ENCODE measurements around the gene OGFR. TPM values are rescaled to one million over a fixed set of nuclear protein-coding genes. Genes with fewer than 3 reads are reported as not detected.

The OGFR gene
- total RNA-seq, 1 donor: 39.1 TPM

- Histone ChIP-seq H4K20me1 (ENCODE audit: insufficient read depth, low read length) (no peaks in the 10 kb centered on the region), H3K4me2 (ENCODE audit: insufficient read depth, low read length) (no peak overlapping the region), H3K36me3 (ENCODE audit: insufficient read depth, low read length) (no peaks in the 10 kb centered on the region), H2AFZ (ENCODE audit: low read length) (no peak overlapping the region), H3K4me1 (ENCODE audit: insufficient read depth, low read length) (peaks cover 3% of the 10 kb centered on the region), H3K27ac (ENCODE audit: low read depth, low read length) (no peak overlapping the region), H3K27me3 (ENCODE audit: insufficient read depth, low read length) (peaks cover 60% of the 10 kb centered on the region), H3K79me2 (ENCODE audit: insufficient read depth, low read length) (no peaks in the 10 kb centered on the region), H3K4me3 (ENCODE audit: insufficient read depth, low read length) (no peak overlapping the region), H3K9me3 (ENCODE audit: low read depth, low read length) (no peaks in the 10 kb centered on the region)
- DNase-seq (ENCODE audit: insufficient read length, low spot score, missing footprints): peak; percentile 90
- no peak for TF ChIP-seq CTCF (IDR thresholded peaks at IDR 0.05; ENCODE audit: extremely low read depth, low read depth, low read length)
Observed at GRCh38 chr20:62829231-62830230, 24.9 kb downstream of the OGFR start.

GRCh38 chr20:62830251-62830650, 25.6 kb downstream of the OGFR start:
- Histone ChIP-seq H4K20me1 (ENCODE audit: insufficient read depth, low read length) (no peaks in the 10 kb centered on the region), H3K27ac (ENCODE audit: low read depth, low read length) (no peak overlapping the region), H3K36me3 (ENCODE audit: insufficient read depth, low read length) (no peaks in the 10 kb centered on the region), H3K9me3 (ENCODE audit: low read depth, low read length) (no peaks in the 10 kb centered on the region), H3K4me3 (ENCODE audit: insufficient read depth, low read length) (no peak overlapping the region), H3K4me2 (ENCODE audit: insufficient read depth, low read length) (no peak overlapping the region), H2AFZ (ENCODE audit: low read length) (no peak overlapping the region), H3K79me2 (ENCODE audit: insufficient read depth, low read length) (no peaks in the 10 kb centered on the region), H3K4me1 (ENCODE audit: insufficient read depth, low read length) (no peaks in the 10 kb centered on the region), H3K27me3 (ENCODE audit: insufficient read depth, low read length) (peaks cover 64% of the 10 kb centered on the region)
- TF ChIP-seq CTCF (IDR thresholded peaks at IDR 0.05; ENCODE audit: extremely low read depth, low read depth, low read length): no peak
- DNase-seq (ENCODE audit: insufficient read length, low spot score, missing footprints): peak; percentile 62

GRCh38 chr20:62830821-62831220, 26.2 kb downstream of the OGFR start:
- Histone ChIP-seq H4K20me1 (ENCODE audit: insufficient read depth, low read length) (no peaks in the 10 kb centered on the region), H3K4me3 (ENCODE audit: insufficient read depth, low read length) (no peak overlapping the region), H3K27me3 (ENCODE audit: insufficient read depth, low read length) (peaks cover 68% of the 10 kb centered on the region), H3K9me3 (ENCODE audit: low read depth, low read length) (no peaks in the 10 kb centered on the region), H3K4me2 (ENCODE audit: insufficient read depth, low read length) (no peak overlapping the region), H3K79me2 (ENCODE audit: insufficient read depth, low read length) (no peaks in the 10 kb centered on the region), H2AFZ (ENCODE audit: low read length) (no peak overlapping the region), H3K4me1 (ENCODE audit: insufficient read depth, low read length) (no peaks in the 10 kb centered on the region), H3K27ac (ENCODE audit: low read depth, low read length) (no peak overlapping the region), H3K36me3 (ENCODE audit: insufficient read depth, low read length) (no peaks in the 10 kb centered on the region)
- no peak for TF ChIP-seq CTCF (IDR thresholded peaks at IDR 0.05; ENCODE audit: extremely low read depth, low read depth, low read length)
- DNase-seq (ENCODE audit: insufficient read length, low spot score, missing footprints): peak; percentile 57

- TF ChIP-seq CTCF (IDR thresholded peaks at IDR 0.05; ENCODE audit: extremely low read depth, low read depth, low read length): no peak
Observed at GRCh38 chr20:62831361-62831788, 26.7 kb downstream of the OGFR start.

More at GRCh38 chr20:62831361-62831788, 26.7 kb downstream of the OGFR start:
- no peak overlapping the region for H3K27ac ChIP-seq (ENCODE audit: low read depth, low read length)
- no peaks in the 10 kb centered on the region for H3K36me3 ChIP-seq (ENCODE audit: insufficient read depth, low read length)
- no peaks in the 10 kb centered on the region for H4K20me1 ChIP-seq (ENCODE audit: insufficient read depth, low read length)
- H3K79me2 ChIP-seq (ENCODE audit: insufficient read depth, low read length): no peaks in the 10 kb centered on the region
- no peaks in the 10 kb centered on the region for H3K9me3 ChIP-seq (ENCODE audit: low read depth, low read length)
- H3K4me2 ChIP-seq (ENCODE audit: insufficient read depth, low read length): no peak overlapping the region
- peak; percentile 85 for DNase-seq (ENCODE audit: insufficient read length, low spot score, missing footprints)
- H3K27me3 ChIP-seq (ENCODE audit: insufficient read depth, low read length): peaks cover 71% of the 10 kb centered on the region
- no peaks in the 10 kb centered on the region for H3K4me1 ChIP-seq (ENCODE audit: insufficient read depth, low read length)
- no peak overlapping the region for H3K4me3 ChIP-seq (ENCODE audit: insufficient read depth, low read length)
- H2AFZ ChIP-seq (ENCODE audit: low read length): no peak overlapping the region
